Activated T-cell treated with anti-CD3 and anti-CD28 coated beads, Interleukin-2, amount 50 U/mL, for 72 hours (primary cell): ENCODE measurements around the gene LHFPL6. TPM values are rescaled to one million over a fixed set of nuclear protein-coding genes. Genes with fewer than 3 reads are reported as not detected.

Source experiments
- ATAC-seq, 2 donors: fragments of 150-1000 bp; cut with Tn5 transposase; replicated peaks in 1 of 2; 2 replicates each; pipeline ENCODE4 v1.10.0; 2021; ENCODE audit warnings: moderate library complexity in 2 of 2, mild to moderate bottlenecking in 1 of 2
- DNase-seq, 2 donors: peaks; one replicate each; pipeline ENCODE4 v3.0.0; 2021 to 2022; ENCODE audit warnings: mixed read lengths in 1 of 2
- H3K27ac Mint-ChIP-seq: one replicate; pipeline ENCODE4 v1.8.0; 2022; ENCODE audit warnings: mild to moderate bottlenecking, moderate library complexity, mixed read lengths
- H3K27me3 Mint-ChIP-seq: one replicate; pipeline ENCODE4 v1.8.0; 2022; ENCODE audit warnings: low read depth, mixed read lengths
- H3K36me3 Mint-ChIP-seq, 2 donors: one replicate each; pipeline ENCODE4 v1.8.0; 2022; ENCODE audit warnings: mixed read lengths in 2 of 2, mild to moderate bottlenecking in 1 of 2; ENCODE audit not compliant: insufficient read depth in 2 of 2
- H3K4me1 Mint-ChIP-seq: one replicate; pipeline ENCODE4 v1.8.0; 2022; ENCODE audit warnings: low read depth, mixed read lengths
- H3K4me3 Mint-ChIP-seq, 2 donors: one replicate each; pipeline ENCODE4 v1.8.0; 2022; ENCODE audit warnings: mild to moderate bottlenecking in 2 of 2, mixed read lengths in 2 of 2, moderate library complexity in 2 of 2
- H3K9me3 Mint-ChIP-seq, 2 donors: one replicate each; pipeline ENCODE4 v1.8.0; 2022; ENCODE audit warnings: mixed read lengths in 2 of 2
- total RNA-seq, 2 donors: library from RNA; stranded (reverse); gene quantifications; one replicate each; pipeline ENCODE4 v1.2.3, GENCODE V29; 2022

The LHFPL6 gene
- total RNA-seq, 2 donors from 2014 or later = 1.7 to 2.5 TPM

GRCh38 chr13:39403106-39403505, 199.9 kb downstream of the LHFPL6 start:
- no peak for ATAC-seq
- no peak overlapping the region for H3K27ac Mint-ChIP-seq

GRCh38 chr13:39402221-39402970, 200.6 kb downstream of the LHFPL6 start:
- Mint-ChIP-seq H3K27ac (no peak overlapping the region), H3K9me3 (peaks cover 0 to 1% of the 10 kb centered on the region in 2 donors), H3K4me3 (no peak overlapping the region), H3K4me1 (no peaks in the 10 kb centered on the region), H3K36me3 (no peaks in the 10 kb centered on the region), H3K27me3 (peaks cover 3% of the 10 kb centered on the region)
- DNase-seq (no peak), ATAC-seq (no peak)

More at GRCh38 chr13:39403106-39403505, 199.9 kb downstream of the LHFPL6 start:
- Mint-ChIP-seq H3K36me3 (no peaks in the 10 kb centered on the region), H3K27me3 (peaks cover 7% of the 10 kb centered on the region), H3K4me1 (no peaks in the 10 kb centered on the region), H3K4me3 (no peak overlapping the region), H3K9me3 (peaks cover 0 to 1% of the 10 kb centered on the region in 2 donors)
- no peak for DNase-seq

- Mint-ChIP-seq H3K4me3 (no peak overlapping the region), H3K9me3 (peaks cover 0 to 1% of the 10 kb centered on the region in 2 donors), H3K27me3 (no peaks in the 10 kb centered on the region), H3K27ac (no peak overlapping the region), H3K4me1 (no peaks in the 10 kb centered on the region), H3K36me3 (no peaks in the 10 kb centered on the region)
- DNase-seq (no peak), ATAC-seq (no peak)
Measured at GRCh38 chr13:39401756-39402155, 201.2 kb downstream of the LHFPL6 start.

GRCh38 chr13:39401046-39401705, 201.8 kb downstream of the LHFPL6 start:
- Mint-ChIP-seq H3K9me3 (peaks cover 0 to 1% of the 10 kb centered on the region in 2 donors), H3K4me3 (no peak overlapping the region)

GRCh38 chr13:39399102-39399501, 203.9 kb downstream of the LHFPL6 start:
- H3K9me3 Mint-ChIP-seq = peaks cover 0 to 1% of the 10 kb centered on the region in 2 donors
- DNase-seq (no peak), ATAC-seq (no peak)
- H3K36me3 Mint-ChIP-seq = no peaks in the 10 kb centered on the region
- no peaks in the 10 kb centered on the region for H3K27me3 Mint-ChIP-seq
- no peak overlapping the region for H3K27ac Mint-ChIP-seq
- no peaks in the 10 kb centered on the region for H3K4me1 Mint-ChIP-seq
- H3K4me3 Mint-ChIP-seq = no peak overlapping the region

More at GRCh38 chr13:39401046-39401705, 201.8 kb downstream of the LHFPL6 start:
- Mint-ChIP-seq H3K27ac (no peak overlapping the region), H3K4me1 (no peaks in the 10 kb centered on the region), H3K27me3 (no peaks in the 10 kb centered on the region), H3K36me3 (no peaks in the 10 kb centered on the region)
- ATAC-seq (no peak), DNase-seq (no peak)

GRCh38 chr13:39397896-39398265, 205.1 kb downstream of the LHFPL6 start:
- Mint-ChIP-seq H3K4me1 (no peaks in the 10 kb centered on the region), H3K27ac (no peak overlapping the region), H3K9me3 (peaks cover 0 to 1% of the 10 kb centered on the region in 2 donors), H3K27me3 (no peaks in the 10 kb centered on the region), H3K36me3 (no peaks in the 10 kb centered on the region), H3K4me3 (no peak overlapping the region)
- no peak for DNase-seq
- no peak for ATAC-seq

GRCh38 chr13:39397226-39397895, 205.6 kb downstream of the LHFPL6 start:
- H3K36me3 Mint-ChIP-seq = no peaks in the 10 kb centered on the region
- H3K27ac Mint-ChIP-seq = no peak overlapping the region
- H3K4me1 Mint-ChIP-seq = no peaks in the 10 kb centered on the region
- ATAC-seq (no peak), DNase-seq (no peak)
- no peak overlapping the region for H3K4me3 Mint-ChIP-seq
- H3K27me3 Mint-ChIP-seq = no peaks in the 10 kb centered on the region
- H3K9me3 Mint-ChIP-seq = peaks cover 0 to 1% of the 10 kb centered on the region in 2 donors

GRCh38 chr13:39394796-39395678, 208.0 kb downstream of the LHFPL6 start:
- Mint-ChIP-seq H3K27ac (no peak overlapping the region), H3K4me3 (no peak overlapping the region), H3K4me1 (no peaks in the 10 kb centered on the region), H3K27me3 (no peaks in the 10 kb centered on the region), H3K36me3 (no peaks in the 10 kb centered on the region), H3K9me3 (no peaks in the 10 kb centered on the region)
- ATAC-seq = no peak
- DNase-seq = no peak

GRCh38 chr13:39391761-39392160, 211.2 kb downstream of the LHFPL6 start:
- DNase-seq (no peak), ATAC-seq (no peak)
- peaks cover 9% of the 10 kb centered on the region for H3K27me3 Mint-ChIP-seq
- no peak overlapping the region for H3K4me3 Mint-ChIP-seq
- no peaks in the 10 kb centered on the region for H3K9me3 Mint-ChIP-seq
- no peak overlapping the region for H3K27ac Mint-ChIP-seq
- H3K36me3 Mint-ChIP-seq = no peaks in the 10 kb centered on the region
- H3K4me1 Mint-ChIP-seq = no peaks in the 10 kb centered on the region

GRCh38 chr13:39389013-39389412, 214.0 kb downstream of the LHFPL6 start:
- H3K27ac Mint-ChIP-seq = no peak overlapping the region
- H3K9me3 Mint-ChIP-seq = no peaks in the 10 kb centered on the region
- no peaks in the 10 kb centered on the region for H3K36me3 Mint-ChIP-seq
- no peak overlapping the region for H3K4me3 Mint-ChIP-seq
- ATAC-seq (no peak), DNase-seq (no peak)
- peaks cover 18% of the 10 kb centered on the region for H3K27me3 Mint-ChIP-seq
- H3K4me1 Mint-ChIP-seq = no peaks in the 10 kb centered on the region

- Mint-ChIP-seq H3K9me3 (no peaks in the 10 kb centered on the region), H3K27me3 (peaks cover 20% of the 10 kb centered on the region), H3K4me1 (no peaks in the 10 kb centered on the region), H3K36me3 (no peaks in the 10 kb centered on the region), H3K27ac (no peak overlapping the region), H3K4me3 (no peak overlapping the region)
- ATAC-seq (no peak), DNase-seq (no peak)
Measured at GRCh38 chr13:39385621-39386231, 217.3 kb downstream of the LHFPL6 start.

GRCh38 chr13:39385154-39385553, 217.8 kb downstream of the LHFPL6 start:
- Mint-ChIP-seq H3K27ac (no peak overlapping the region), H3K4me1 (no peaks in the 10 kb centered on the region), H3K4me3 (no peak overlapping the region), H3K36me3 (no peaks in the 10 kb centered on the region), H3K27me3 (peaks cover 20% of the 10 kb centered on the region), H3K9me3 (no peaks in the 10 kb centered on the region)
- DNase-seq = no peak
- no peak for ATAC-seq
